Heart right ventricle (tissue), 16 donors: Measurements from ENCODE around the gene DVL2. TPM values are rescaled to one million over a fixed set of nuclear protein-coding genes. Genes with fewer than 3 reads are reported as not detected.

ENCODE experiments used
- ATAC-seq, 8 donors: fragments of 200-7000 bp; cut with Tn5 transposase; one replicate each; pipeline ENCODE4 v1.9.1; 2020; ENCODE audit warnings: mild to moderate bottlenecking in 8 of 8, moderate library complexity in 8 of 8, moderate number of reproducible peaks in 1 of 8
- DNase-seq, 2 donors: peaks; one replicate each; pipeline ENCODE4 v3.0.0-alpha.2; 2020
- H3K27ac ChIP-seq, 10 donors: fragments of 200-600 bp; sonication (generic) in 2 of 10; one replicate each; pipeline versions ENCODE4 v1.5.0 to v1.8.0; 2020 to 2022; ENCODE audit warnings: mild to moderate bottlenecking in 3 of 10
- H3K27me3 ChIP-seq, 7 donors: fragments of 200-600 bp; one replicate each; pipeline ENCODE4 v1.8.0; 2021 to 2022; ENCODE audit warnings: mild to moderate bottlenecking in 2 of 7
- H3K36me3 ChIP-seq, 9 donors: fragments of 200-600 bp; sonication (generic) in 1 of 9; one replicate each; pipeline versions ENCODE4 v1.5.0 to v1.8.0; 2020 to 2022; ENCODE audit warnings: mild to moderate bottlenecking in 2 of 9
- H3K4me1 ChIP-seq, 9 donors: fragments of 200-600 bp; sonication (generic) in 1 of 9; one replicate each; pipeline versions ENCODE4 v1.5.0 to v1.8.0; 2020 to 2022; ENCODE audit warnings: mild to moderate bottlenecking in 4 of 9
- H3K4me3 ChIP-seq, 10 donors: fragments of 200-600 bp; sonication (generic) in 2 of 10; one replicate each; pipeline versions ENCODE4 v1.5.0 to v1.8.0; 2020 to 2022; ENCODE audit warnings: mild to moderate bottlenecking in 7 of 10, moderate library complexity in 2 of 10
- H3K9me3 ChIP-seq, 11 donors: fragments of 200-600 bp in 10 of 11; sonication (generic) in 2 of 11; one replicate each; pipeline versions ENCODE4 v1.5.0 to v1.8.0; 2013 to 2022; ENCODE audit warnings: mild to moderate bottlenecking in 2 of 11, control low read depth in 1 of 11, moderate library complexity in 1 of 11
- CTCF ChIP-seq, 9 donors: fragments of 200-600 bp; sonication (generic) in 2 of 9; IDR thresholded peaks; one replicate each; pipeline versions ENCODE4 v1.5.0 to v1.8.0; 2021 to 2022; ENCODE audit warnings: antibody characterized with exemption in 9 of 9, mild to moderate bottlenecking in 5 of 9, moderate library complexity in 1 of 9
- WGBS, 2 donors: extraction: QIAGEN DNeasy Blood & Tissue Kit; methylation state at CpG; one replicate each; pipeline ENCODE4 v1.1.7; 2013; ENCODE audit warnings: inconsistent platforms in 1 of 2; 5-methylcytosine and 5-hydroxymethylcytosine counted together
- intact Hi-C, 10 donors: fragments of 100-400 bp; cut with DNase I; formaldehyde crosslinking; loops; one replicate each; pipeline versions ENCODE4 v1.11.1 to v1.14.2; 2022
- polyA plus RNA-seq, 2 donors: library from polyadenylated mRNA; stranded (reverse); fragments of 200-250 nt; gene quantifications; one replicate each; pipeline ENCODE4 v1.2.3, GENCODE V29; 2013
- total RNA-seq, 10 donors: library from RNA; stranded (reverse); fragmentation: NEBNext Ultra II Directional in 3 of 10; extraction: Animal tissue kit (Norgen Biotek cat#: 25700) in 3 of 10; gene quantifications; one replicate each; pipeline versions ENCODE4 v1.2.1 to v1.2.4, GENCODE V29; 2021 to 2023
- donor health status: Arrhythmogenic right ventricular cardiomyopathy.
- donor health status: ischemic (EF 13 %, LVEDD 7.1; RV severe dilation, severe dysfunction).
- donor health status: healthy with polysubstance abuse.
- donor health status: DM: no; HTN: yes; CAD: no.
- donor health status: DM: no; HTN: no; CAD: no.
- donor health status: ischemic (EF 25% LVEDD 6.9; RV normal size, moderate dysfunction).
- donor health status: ischemic (EF 25% LVEDD 5.7; RV mildly dilated, moderate dysfunction).
- donor health status: healthy.
- donor health status: DM: yes; HTN: yes; CAD: no.
- donor health status: Ischemic cardiomyopathy.
- donor health status: ischemic (EF 35%, LVEDD 5.7; RV mildly dilated, moderate dysfunction).
- donor health status: nonischemic (EF 11% LVEDD 7.7; RV severe dilation, severe dysfunction).
- donor health status: DM: yes; HTN: yes; CAD: no.
- donor health status: PGD.
- donor health status: ischemic (EF 29% LVEDD 5.4; RV normal size, mild dysfunction).
- donor health status: nonischemic (EF 23%, LVEDD 6.1; RV moderate dilation, normal function).

The DVL2 gene
- total and polyA plus RNA-seq, 12 donors, result 10.0 to 25.6 (median 18.0) TPM

- DNase-seq, result no peak
- 85 to 93% methylated on average over 8 of the region's 8 CpGs for WGBS, 2 donors
- Histone ChIP-seq H3K27ac (no peak overlapping the region), H3K36me3 (peaks cover 0 to 11% (median 0%) of the 10 kb centered on the region in 9 donors), H3K27me3 (peaks cover 0 to 35% (median 0%) of the 10 kb centered on the region in 7 donors), H3K4me3 (no peak overlapping the region), H3K4me1 (peaks cover 0 to 41% (median 28%) of the 10 kb centered on the region in 9 donors), H3K9me3 (no peaks in the 10 kb centered on the region)
- intact Hi-C loops, result no loop called here
- ATAC-seq, result no peak
- TF ChIP-seq CTCF (IDR thresholded peaks at IDR 0.05), result no peak
Observed at GRCh38 chr17:7279448-7279847, 45.1 kb upstream of the DVL2 start.

GRCh38 chr17:7266784-7267183 lies 32.5 kb upstream of the DVL2 start:
- H3K36me3 ChIP-seq, result no peaks in the 10 kb centered on the region
- 57 to 68% methylated on average over 1 of the region's 1 CpG for WGBS, 2 donors
- H3K4me3 ChIP-seq, result no peak overlapping the region
- intact Hi-C loops, result no loop called here
- no peak for TF ChIP-seq CTCF (IDR thresholded peaks at IDR 0.05)
- no peak for ATAC-seq
- H3K27ac ChIP-seq, result no peak overlapping the region
- no peak for DNase-seq
- H3K9me3 ChIP-seq, result no peaks in the 10 kb centered on the region
- H3K4me1 ChIP-seq, result peaks cover 2 to 20% (median 17%) of the 10 kb centered on the region in 9 donors
- H3K27me3 ChIP-seq, result peaks cover 11 to 61% (median 45%) of the 10 kb centered on the region in 7 donors

- no peak for ATAC-seq
- 54 to 62% methylated on average over 4 of the region's 4 CpGs for WGBS, 2 donors
- H3K27me3 ChIP-seq, result peaks cover 14 to 64% (median 56%) of the 10 kb centered on the region in 7 donors
- peaks cover 0 to 11% (median 3%) of the 10 kb centered on the region in 9 donors for H3K36me3 ChIP-seq
- no peak for TF ChIP-seq CTCF (IDR thresholded peaks at IDR 0.05)
- peaks cover 7 to 39% (median 29%) of the 10 kb centered on the region in 9 donors for H3K4me1 ChIP-seq
- H3K27ac ChIP-seq, result no peak overlapping the region
- no peaks in the 10 kb centered on the region for H3K9me3 ChIP-seq
- no peak for DNase-seq
- H3K4me3 ChIP-seq, result peak overlapping the region in 1 of 10 donors; percentile 51
- intact Hi-C loops, result loop anchor here in 1 of 10 donors (5.0 kb wide), 1 partner anchor 44 kb away; the partner anchor contains the start of gene EIF5A
Observed at GRCh38 chr17:7263801-7264078, 29.4 kb upstream of the DVL2 start.

- DNase-seq (no peak), ATAC-seq (peak in 1 of 8 donors; percentile 7)
- WGBS, 2 donors, result 11 to 12% methylated on average over 26 of the region's 26 CpGs
- Histone ChIP-seq H3K36me3 (peaks cover 0 to 17% (median 8%) of the 10 kb centered on the region in 9 donors), H3K27ac (no peak overlapping the region), H3K9me3 (no peaks in the 10 kb centered on the region), H3K4me3 (peak overlapping the region in 8 of 10 donors; percentile 20 to 61 (median 28)), H3K4me1 (peaks cover 7 to 41% (median 29%) of the 10 kb centered on the region in 9 donors), H3K27me3 (peaks cover 14 to 64% (median 56%) of the 10 kb centered on the region in 7 donors)
- intact Hi-C loops, result loop anchor here in 1 of 10 donors (5.0 kb wide), 1 partner anchor 44 kb away; the partner anchor contains the start of gene EIF5A
- TF ChIP-seq CTCF (IDR thresholded peaks at IDR 0.05), result no peak
Observed at GRCh38 chr17:7262935-7263800, 28.9 kb upstream of the DVL2 start.
